Subcutaneous adipose tissue (tissue), 4 donors: ENCODE results near the gene TNS3. TPM values are rescaled to one million over a fixed set of nuclear protein-coding genes. Genes with fewer than 3 reads are reported as not detected.

Experiments used
- CTCF ChIP-seq: fragments of 450-650 bp; IDR thresholded peaks from one replicate; pipeline ENCODE4 v1.5.1; 2016; ENCODE audit warnings: low read depth, mild to moderate bottlenecking, control low read depth, antibody characterized with exemption, moderate library complexity
- total RNA-seq, 4 donors: library from RNA; depleted of rRNA; stranded (reverse); fragments of >200 nt; gene quantifications; one replicate each; pipeline ENCODE4 v1.1.0, GENCODE V29; 2016

TNS3 gene
- total RNA-seq, 4 donors from 2014 or later, result 104 to 137 (median 110) TPM

- TF ChIP-seq CTCF, result no peak
Observed at GRCh38 chr7:47354071-47354470, 227.8 kb downstream of the TNS3 start.

- TF ChIP-seq CTCF, result no peak
Observed at GRCh38 chr7:47352394-47352968, 229.4 kb downstream of the TNS3 start.

GRCh38 chr7:47351233-47352154, 230.4 kb downstream of the TNS3 start:
- no peak for TF ChIP-seq CTCF

GRCh38 chr7:47350425-47350824, 231.5 kb downstream of the TNS3 start:
- no peak for TF ChIP-seq CTCF

GRCh38 chr7:47349401-47349800, 232.5 kb downstream of the TNS3 start:
- TF ChIP-seq CTCF, result no peak

GRCh38 chr7:47347816-47348385, 234.0 kb downstream of the TNS3 start:
- TF ChIP-seq CTCF, result no peak

GRCh38 chr7:47347346-47347745, 234.6 kb downstream of the TNS3 start:
- no peak for TF ChIP-seq CTCF
